IPS-NIHi11 (cell line): ENCODE results near the gene GPD2.

Source experiments
- DNase-seq: peaks from one replicate; pipeline ENCODE4 v3.0.0; 2012; ENCODE audit warnings: mixed read lengths, low spot score

Gene GPD2

DNA sequence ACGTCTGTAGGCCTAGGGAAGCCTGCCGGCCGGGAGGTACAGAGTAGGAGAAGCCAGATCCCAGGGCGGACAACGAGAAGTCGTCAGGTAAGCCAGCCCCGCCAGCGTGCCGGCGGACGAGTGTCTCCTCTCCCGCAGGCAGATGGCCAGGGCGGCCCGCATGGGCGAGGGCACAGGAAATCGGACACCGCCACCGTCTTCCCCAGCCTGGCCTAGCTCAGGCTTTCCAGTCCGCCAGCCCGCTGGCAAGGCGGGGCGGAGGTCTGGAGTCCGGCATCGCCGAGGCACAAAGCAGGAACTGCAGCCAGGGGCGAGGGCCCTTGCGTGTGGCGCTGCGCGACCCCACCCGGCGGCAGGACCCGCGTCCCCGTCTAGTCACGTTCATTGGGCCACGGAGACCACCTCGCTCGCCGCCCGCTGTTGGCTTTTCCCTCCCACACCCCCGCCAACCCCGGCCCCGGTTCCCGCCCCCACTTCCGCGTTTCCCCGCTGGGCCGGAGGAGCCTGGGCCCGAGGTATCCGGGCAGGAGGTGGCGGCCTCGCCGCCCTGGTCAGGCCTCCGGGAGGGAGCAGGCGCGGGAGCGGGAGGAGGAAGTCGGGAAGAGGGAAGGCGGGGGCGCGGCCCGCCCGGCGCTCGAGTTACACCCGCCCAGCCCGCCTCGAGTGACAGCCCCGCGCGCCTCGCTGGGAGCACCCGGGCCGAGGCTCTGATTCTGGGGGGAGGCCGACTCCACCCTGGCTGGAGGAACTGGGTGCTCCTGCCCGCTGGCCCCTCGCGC lies at the start of gene GPD2:
TSS of gene GPD2 (plus strand) at position 662 of the 779 bp plus-strand sequence. CDS start 39,727 bp downstream, outside the sequence.
- peak; percentile 91 for DNase-seq

DNA sequence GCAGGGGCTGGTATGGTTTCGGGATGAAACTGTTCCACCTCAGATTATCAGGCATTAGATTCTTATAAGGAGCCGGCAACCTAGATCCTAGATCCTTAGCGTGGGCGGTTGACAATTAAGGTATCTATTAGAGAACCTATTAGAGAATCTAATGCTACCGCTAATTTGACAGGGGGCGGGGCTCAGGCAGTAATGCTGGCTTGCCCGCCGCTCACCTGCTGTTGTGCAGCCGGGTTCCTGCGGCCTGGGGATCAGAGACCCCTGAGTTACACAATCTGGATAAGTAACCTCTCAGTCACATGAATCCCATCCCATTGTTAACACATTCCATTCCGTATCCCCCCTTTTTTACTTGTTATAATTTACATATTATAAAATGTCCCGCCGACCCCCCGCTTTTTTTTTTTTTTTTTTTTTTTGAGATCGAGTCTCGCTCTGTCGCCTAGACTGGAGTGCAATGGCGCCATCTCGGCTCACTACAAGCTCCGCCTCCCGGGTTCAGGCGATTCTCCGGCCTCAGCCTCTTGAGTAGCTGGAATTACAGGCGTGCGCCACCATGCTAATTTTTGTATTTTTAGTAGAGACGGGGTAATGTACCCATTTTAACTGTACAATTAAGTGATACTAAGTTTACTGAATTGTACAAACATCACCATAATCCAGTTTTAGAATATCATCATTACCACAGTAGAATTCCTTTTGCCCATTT lies 42.0 kb upstream of the GPD2 start:
- no peak for DNase-seq

DNA sequence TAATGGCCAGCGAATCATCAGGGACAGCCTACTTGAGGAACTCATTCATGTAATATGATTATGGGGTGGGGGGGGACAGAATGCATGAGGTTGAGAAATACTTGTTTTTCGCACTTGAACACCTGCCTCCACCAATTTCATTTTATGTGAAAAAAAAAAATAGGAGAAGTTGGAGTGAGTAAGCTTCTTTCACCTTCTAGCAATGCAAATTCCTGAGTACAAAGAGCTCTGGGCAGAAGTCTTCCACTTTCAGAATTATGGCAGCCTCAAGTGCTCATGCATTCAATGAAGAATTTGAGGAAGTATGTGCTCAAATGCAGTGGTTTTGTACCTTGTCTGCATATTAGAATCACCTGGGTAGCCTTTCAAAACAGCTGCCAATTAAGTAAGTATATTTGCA lies 40.1 kb upstream of the GPD2 start:
- no peak for DNase-seq

DNA sequence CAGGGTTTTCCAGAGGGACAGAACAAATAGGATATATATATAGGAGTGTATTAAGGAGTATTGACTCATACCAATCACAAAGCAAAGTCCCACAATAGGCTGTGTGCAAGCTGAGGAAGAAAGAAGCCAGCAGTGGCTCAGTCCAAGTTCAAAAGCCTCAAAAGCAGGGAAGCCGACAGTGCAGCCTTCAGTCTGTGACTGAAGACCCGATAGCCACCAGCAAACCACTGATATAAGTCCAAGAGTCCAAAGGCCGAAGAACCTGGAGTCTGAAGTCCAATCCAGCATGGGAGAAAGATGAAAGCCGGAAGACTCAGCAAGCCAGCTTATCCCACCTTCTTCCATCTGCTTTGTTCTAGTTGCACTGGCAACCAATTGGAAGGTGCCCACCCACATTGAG lies 39.0 kb upstream of the GPD2 start:
- no peak for DNase-seq

DNA sequence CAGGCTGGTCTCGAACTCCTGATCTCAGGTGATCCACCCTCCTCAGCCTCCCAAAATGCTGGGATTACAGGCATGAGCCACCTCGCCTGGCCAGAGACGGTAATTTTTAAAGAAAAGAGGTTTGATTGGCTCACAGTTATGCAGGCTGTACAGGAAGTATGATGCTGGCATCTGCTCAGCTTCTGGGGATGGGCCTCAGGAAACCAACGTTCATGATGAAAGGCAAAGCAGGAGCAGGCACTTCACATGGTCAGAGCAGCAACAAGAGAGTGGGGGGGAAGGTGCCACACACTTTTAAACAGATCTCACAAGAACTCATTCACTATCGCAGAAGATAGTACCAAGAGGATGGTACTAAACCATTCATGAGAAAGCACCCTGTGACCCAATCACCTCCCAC lies 38.0 kb upstream of the GPD2 start:
- DNase-seq: no peak

DNA sequence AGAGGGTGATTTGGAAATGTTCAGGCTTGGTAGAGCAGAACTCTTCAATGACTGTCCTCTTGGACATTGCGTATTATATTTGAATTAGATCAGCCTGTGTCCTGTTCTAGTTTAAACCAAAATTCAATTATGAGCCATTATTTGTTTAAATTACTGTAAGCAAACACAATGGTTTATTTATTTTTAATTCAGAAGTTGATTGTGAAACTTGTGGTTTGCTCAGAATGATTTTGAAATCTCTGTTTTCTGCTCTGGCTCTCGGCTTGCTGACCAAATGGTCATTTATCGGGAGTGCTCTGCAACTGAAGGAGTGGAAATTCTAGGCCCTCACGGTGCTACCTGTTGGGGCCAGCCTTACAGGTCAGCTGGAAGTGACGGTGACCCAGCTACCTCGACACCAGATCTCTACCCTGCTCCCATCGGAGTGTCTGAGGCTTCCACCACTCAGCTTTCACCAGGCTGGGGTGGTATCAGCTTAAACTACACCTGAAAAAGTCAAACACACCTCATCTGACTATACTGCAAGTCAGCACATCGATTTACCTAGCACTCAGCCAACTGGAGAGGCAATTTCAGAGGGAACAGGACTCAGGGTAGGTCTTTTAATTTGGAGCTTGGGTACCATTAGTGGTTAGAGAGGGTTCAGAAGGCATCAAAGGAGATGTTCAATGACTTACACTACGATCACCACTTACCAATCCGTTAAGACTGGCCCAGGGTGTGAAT lies 36.8 kb upstream of the GPD2 start:
- DNase-seq: peak; percentile 11

DNA sequence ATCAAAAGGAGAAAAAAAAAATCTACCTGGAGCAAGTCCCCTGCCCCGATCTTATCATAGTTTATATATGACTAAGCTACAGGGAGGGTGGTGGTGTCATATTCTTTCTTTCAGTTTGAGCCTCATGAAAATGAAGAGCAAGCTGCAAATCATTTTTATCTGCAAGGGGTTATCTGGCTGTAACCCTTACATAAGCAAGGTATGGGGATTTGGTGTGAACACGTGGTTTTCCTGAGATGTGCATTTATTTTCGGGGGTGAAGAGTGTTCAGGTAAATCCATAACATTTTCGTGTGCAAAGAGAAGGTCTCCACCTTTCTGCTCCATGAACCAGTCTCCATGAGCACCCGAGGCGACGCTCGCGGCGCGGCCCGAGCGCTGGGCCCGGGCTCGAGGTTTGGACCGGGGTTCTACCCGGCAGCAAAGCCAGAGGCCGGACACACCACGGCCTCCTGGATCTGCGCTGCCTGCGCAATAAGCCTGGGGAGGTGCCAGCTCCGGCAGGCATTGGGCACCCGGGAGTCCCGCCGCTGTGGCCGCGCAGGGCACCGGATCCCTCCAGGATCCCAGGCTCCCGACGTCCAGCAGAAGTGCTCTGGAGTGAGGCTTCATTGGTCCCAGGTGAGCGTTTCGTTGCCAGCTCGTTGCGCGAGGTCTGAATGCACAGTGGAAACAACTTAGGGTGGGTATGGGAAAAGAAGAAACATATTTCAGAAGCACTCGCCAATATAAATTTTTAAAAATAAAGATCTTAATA lies 36.1 kb upstream of the GPD2 start:
- peak; percentile 84 for DNase-seq

DNA sequence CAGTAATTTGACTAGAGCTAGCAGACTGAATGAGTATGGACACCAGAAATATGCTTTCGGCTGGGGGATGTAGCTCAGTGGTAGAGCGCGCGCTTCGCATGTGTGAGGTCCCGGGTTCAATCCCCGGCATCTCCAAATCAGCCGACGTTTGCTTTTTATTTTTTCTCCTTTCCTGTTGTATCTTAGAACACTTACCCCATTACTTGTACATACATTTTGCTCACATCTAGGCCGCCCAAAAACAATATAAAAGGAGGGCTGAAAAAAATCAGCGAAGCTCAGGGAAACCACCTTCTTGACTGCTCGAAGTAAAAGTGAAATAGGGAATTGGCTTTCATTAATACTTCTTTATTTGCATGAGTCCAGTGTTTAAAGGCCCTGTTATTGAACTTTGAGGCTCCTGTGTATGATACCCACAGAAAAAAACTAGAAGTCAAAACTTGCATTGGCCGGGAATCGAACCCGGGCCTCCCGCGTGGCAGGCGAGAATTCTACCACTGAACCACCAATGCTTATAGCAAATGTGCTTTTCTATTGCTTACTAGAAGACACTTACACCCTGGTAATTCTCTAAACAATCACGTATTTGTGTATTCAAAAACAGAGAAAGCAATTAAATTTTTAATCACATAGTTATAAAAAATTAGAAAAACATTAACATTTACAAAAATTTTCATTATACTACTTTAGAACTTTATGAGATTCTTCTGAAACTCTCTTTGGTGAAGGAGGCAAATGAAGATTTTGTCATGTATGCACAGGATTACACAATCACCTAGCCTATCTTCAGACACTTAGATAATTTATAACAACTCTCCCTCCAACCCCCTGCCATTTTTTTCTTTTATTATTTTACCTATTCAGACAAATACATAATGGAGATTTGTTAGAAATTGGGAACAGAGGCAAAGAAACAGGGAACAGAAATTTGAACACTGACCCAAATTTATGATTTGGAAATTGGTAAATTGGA lies 35.2 kb upstream of the GPD2 start:
- peak; percentile 70 for DNase-seq

DNA sequence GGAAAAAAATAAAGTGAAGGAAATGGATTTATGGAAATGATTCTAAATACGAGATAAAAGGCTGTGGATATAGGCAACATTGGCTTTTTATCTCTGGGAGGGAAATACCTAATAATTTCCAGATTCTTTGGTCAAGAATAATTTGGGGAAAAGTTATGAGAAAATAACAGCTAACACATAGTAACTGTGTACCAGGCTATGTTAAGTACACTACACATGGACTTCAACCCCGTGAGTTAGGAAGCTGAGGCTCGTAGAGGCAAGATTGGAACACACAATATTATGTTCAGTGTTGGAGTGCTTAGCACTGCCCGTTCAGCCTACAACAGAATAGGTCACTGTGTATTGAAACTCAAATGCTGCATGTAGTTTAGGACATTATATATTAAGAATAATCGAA lies 34.3 kb upstream of the GPD2 start:
- DNase-seq: no peak

DNA sequence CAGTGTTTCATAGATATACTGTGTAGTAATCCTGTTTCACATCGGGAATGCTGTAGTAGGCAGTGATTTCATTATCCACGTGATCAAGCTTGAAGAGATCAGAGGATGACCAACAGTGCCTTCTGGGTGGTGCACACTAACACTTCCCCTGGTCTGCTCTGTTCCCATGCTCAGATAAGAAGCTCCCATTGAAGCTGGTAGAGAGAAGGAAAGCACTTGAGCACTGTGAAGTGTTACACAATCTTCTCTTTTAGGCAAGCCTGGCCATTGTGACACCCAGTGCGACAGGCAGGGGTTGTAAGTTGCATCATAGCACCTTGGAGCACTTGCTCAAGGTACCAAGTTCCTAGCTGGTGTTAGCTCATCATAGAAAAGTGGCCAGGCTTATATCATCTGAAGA lies 30.6 kb upstream of the GPD2 start:
- DNase-seq: no peak

DNA sequence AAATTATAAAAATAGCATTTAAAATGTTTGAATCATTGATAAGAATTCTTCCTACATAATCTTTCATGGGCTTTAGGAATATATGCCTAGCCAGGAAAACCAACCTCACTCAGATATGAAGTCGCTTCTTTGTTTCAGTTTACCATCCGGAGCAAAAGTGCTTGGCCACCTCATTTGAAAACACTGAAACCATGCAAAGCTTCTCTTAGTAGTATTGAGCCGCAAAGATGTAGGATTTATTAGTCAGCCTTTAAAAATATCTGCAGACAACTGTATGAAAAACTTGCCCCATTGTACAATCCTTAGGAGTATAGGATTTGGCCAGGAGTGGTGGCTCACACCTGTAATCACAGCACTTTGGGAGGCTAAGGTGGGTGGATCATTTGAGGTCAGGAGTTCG lies 24.3 kb upstream of the GPD2 start:
- DNase-seq: no peak

DNA sequence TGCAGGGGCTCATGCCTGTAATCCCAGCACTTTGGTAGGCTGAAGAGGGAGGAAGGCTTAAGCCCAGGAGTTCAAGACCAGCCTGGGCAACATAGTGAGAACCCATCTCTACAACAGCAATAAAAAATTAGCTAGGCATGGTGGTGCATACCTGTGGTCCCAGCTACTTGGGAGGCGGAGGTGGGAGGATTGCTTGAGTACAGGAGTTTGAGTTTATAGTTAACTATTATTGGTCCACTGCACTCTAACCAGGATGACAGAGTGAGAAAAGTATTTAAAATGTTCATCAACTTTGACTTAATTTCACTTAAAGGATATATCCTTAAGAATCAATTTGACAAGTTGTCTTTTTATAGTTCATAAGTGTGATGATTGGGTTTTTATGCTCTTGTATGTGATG lies 14.3 kb upstream of the GPD2 start:
- no peak for DNase-seq

DNA sequence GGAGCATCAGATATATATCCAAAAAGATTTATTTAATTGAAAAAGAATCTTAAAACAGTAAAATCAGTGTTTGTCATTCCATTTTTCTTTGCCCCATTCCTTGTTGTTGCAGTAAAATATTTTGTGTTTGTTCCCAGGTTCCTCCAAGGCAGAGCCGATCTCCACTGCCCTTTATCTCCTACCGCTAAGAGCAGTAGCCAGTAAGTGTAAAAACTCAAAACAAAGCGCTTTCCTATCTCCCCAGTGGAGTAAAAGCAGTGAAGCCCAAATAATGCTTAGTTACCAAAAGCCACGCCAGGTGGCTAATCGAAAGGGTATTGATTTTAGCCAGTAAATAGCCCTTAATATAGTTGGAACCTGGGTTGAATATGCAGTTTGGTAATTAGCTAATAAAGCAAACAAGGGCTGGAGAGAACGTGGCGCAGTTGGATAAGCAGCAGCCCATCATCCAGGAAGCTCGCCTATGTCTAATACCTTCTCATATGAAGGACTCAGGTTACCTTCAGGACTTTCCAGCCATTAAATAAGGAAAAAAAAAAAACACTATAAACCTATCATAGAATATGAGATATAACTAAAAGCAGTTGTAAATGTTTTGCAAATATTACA lies 12.4 kb upstream of the GPD2 start:
- no peak for DNase-seq

DNA sequence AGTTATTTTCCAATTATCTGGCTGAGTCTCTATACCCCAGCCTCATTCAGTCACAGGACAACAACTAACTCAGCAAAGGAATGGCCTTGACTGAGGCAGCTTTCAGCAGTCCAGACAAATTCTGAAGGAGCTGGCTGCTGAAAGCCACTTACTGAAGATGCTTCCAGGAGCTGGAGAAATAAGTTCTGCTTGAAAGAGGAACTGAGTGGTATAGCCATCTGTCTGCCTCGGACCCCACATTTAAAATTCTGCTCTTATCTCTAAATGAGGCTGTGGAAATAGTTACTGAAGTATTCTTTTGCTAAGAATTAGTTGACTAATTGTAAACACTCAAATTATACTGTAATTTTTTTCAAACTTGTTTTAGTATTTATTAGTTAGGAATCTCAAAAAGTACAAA lies 9.1 kb upstream of the GPD2 start:
- no peak for DNase-seq

DNA sequence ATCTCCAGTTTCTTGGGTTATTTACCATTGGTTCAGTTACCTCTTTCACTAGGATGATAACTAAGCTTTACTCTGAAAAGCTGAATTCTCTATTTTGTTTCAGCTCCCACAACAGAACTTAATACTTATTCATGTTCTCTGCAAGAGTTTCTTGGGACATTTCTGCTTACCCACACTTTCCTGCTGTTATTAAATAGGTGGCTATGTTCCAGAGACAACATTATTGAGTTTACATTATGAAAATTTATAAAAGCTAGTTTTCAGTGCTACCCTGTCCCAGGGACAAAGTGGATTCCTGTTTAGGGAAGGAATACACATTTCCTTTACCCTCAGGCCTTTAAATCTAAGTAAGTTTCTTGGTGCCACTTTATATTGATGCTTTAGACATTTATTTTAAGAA lies 7.0 kb upstream of the GPD2 start:
- DNase-seq: no peak

DNA sequence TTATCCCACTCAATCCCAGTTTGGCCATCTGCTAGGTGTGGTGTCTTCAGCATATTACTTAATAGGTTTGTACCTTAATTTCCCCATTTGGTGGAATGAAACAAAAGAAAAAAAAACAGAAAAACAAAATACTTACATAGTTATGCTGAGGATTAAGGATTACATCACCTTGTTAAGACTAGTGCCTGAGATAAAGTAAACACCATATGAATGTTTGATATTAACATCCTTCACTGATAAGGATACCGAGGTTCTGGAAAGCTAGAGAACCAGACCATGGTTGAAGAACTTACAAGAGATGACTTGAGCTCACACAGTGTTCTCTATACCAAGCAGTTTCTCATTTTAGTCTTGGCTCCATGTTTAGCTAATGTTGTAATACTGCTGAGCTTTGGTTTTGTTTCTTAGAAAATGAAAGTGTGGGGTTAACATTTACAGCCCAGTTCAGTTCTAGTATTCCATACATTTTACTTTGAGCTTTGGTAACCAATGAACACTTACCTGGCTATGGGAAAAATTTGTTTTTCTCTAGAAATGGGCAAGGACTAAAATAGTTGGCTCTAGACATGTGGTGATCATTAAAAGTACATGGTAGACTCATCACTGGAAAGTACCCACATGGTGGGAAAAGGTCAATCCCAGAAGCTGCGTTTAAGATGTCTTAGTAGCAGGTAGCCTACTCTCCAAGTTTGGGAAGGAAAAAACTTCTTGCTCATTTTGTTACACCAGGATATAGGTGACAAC lies 5.8 kb upstream of the GPD2 start:
- no peak for DNase-seq

DNA sequence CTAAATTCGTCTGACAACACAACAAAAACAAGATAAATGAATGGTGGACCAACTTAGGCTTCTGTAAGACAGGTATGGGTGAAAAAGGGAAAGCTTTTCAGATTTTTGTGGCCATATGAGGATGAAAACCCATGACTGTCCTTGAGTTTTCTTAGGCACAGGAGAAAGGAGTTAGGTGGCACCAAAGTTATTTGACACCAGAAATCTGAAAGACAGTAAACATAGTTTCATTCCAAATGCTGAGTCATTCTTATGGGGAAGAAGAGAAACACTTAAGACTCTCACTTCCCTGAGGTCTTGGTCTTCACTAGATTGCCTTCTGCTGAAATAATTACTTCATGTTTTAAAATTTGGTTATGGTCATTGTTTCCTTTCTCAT lies 5.2 kb upstream of the GPD2 start:
- peak; percentile 20 for DNase-seq

DNA sequence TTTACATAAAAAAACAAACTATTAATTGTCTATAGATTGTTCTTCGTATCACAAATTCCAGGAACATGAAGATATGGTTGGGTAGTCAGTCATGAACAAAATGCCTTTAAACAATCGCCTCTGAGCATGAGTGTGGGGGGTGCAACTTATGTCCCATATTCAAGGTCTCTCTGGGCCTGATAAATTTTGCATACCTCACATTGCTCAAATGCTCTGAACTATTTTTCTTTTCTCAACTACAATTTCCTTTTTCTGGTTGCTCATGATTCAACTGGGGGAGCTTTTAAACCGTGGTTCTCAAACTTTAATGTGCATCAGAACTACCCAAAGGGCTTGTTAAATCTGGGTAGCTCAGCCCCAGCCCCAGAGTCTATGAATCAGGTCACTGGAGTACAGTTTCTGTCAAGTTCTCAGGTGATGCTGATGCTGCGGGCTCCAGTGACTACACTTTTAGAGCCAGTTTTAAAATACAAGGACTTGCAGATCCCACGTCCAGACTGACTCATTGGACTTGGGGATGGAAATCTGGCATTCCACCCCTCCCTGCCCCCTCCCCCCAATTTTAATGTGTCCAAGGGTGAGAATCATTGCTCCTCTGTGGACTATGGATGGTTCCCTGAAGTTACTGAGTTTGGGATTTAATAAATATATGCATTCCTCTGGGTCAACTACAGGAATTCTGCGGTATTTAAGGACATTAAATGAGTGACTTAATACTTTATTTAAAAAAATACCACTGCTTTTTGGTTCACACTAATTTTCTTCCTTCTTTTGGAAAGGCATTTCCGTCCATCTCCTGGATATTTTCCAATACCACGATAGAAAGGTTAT lies 1.5 kb upstream of the GPD2 start:
- no peak for DNase-seq

DNA sequence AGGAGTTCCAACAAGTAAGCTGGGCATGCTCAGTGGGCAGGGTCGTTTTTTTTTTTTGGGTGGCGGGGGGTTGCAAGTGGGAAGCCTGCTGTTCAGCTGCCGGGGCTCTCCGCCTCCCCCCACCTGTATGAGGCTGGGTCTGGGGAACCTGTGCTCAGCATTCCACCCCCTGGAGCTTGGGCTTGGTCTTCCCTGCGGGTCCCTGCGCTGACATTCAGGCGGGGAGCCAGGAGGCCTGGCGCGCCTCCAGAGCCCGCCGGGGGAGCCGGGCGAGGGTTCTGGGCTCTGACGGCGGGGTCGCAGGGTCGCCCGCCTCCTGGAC lies 822 bp upstream of the GPD2 start:
- DNase-seq: no peak
